ENCODE measurements around the gene RING1. TPM values are rescaled to one million over a fixed set of nuclear protein-coding genes. Genes with fewer than 3 reads are reported as not detected.

Gene RING1
- total and polyA plus RNA-seq, 10 of the 15 experiments (the other 5 are each of a cell fraction or from before 2014, with no cell fraction given), result 2.0 to 27.2 (median 15.8) TPM

GRCh38 chr6:33204415-33205190 lies 3.7 kb upstream of the RING1 start, which contains the start of gene HSD17B8 (continued):
- TF ChIP-seq ATF2 (IDR thresholded peaks at IDR 0.05; ENCODE audit: low read length) (no peak), POU2F2 (IDR thresholded peaks at IDR 0.05; ENCODE audit: borderline replicate concordance, low read depth, low read length) (0 out of 3 replicates have a peak, but pooled peaks have one; percentile 27), KLF5 (IDR thresholded peaks at IDR 0.05; ENCODE audit: partially characterized antibody) (no peak), CEBPB (IDR thresholded peaks at IDR 0.05; ENCODE audit: borderline replicate concordance in 1 of 2, low read depth in 2 of 2, low read length in 2 of 2) (no peak), MEF2B (IDR thresholded peaks at IDR 0.05; ENCODE audit: partially characterized antibody, poor library complexity, severe bottlenecking) (no peak)

- H3K4me2 ChIP-seq (ENCODE audit: control insufficient read depth, insufficient read depth), result peak overlapping the region; percentile 98
- intact Hi-C loops (cut with micrococcal nuclease; ENCODE audit: unreplicated experiment) (loop anchor here (1.0 to 10.0 kb wide), 2 partner anchors 43 to 369 kb away; no protein-coding TSS in a partner anchor), in situ Hi-C loops (cut with MboI) (no loop called here)
- H3K79me2 ChIP-seq (ENCODE audit: control insufficient read depth, insufficient read depth, low read length), result peaks cover 24% of the 10 kb centered on the region
- H3K4me1 ChIP-seq (ENCODE audit: control insufficient read depth, insufficient read depth, low read length), result peaks cover 33% of the 10 kb centered on the region
- no peaks in the 10 kb centered on the region for H3K9me3 ChIP-seq (replicated peaks; ENCODE audit: control insufficient read depth, insufficient read depth, low read length)
- peak overlapping the region; percentile 94 for H3K4me3 ChIP-seq
- H3K27ac ChIP-seq (ENCODE audit: control insufficient read depth, insufficient read depth), result peak overlapping the region; percentile 78
- peak overlapping the region; percentile 80 for H3K9ac ChIP-seq (ENCODE audit: control insufficient read depth, insufficient read depth, low read length)
- H4K20me1 ChIP-seq (ENCODE audit: control insufficient read depth, insufficient read depth), result no peaks in the 10 kb centered on the region
- SMC1A ChIA-PET (ENCODE audit: uncharacterized antibody, unreplicated experiment), result interaction anchor here (1.0 to 1.3 kb wide), 2 partner anchors 41 to 43 kb away, joined by 3 to 8 read pairs; no protein-coding TSS in a partner anchor
- ATAC-seq (peak; percentile 29), DNase-seq (ENCODE audit: low read depth, low spot score) (no peak), FAIRE-seq (no peak)
- RAD21 ChIA-PET (ENCODE audit: unreplicated experiment), result interaction anchor here (2.9 kb wide), 1 partner anchor 44 kb away, joined by 25 read pairs; no protein-coding TSS in a partner anchor
- WGBS (ENCODE audit: insufficient coverage, insufficient replicate concordance, low lambda C conversion rate, missing lambda C conversion rate), result 6% methylated on average over 17 of the region's 17 CpGs
- CTCF ChIA-PET, result interaction anchor here (2.4 kb wide), 1 partner anchor 44 kb away, joined by 19 read pairs; no protein-coding TSS in a partner anchor
- H3K36me3 ChIP-seq (ENCODE audit: control insufficient read depth in 2 of 2, insufficient read depth in 2 of 2, low read length in 1 of 2), result peaks cover 8 to 20% of the 10 kb centered on the region in 2 experiments
- POLR2A ChIA-PET, result interaction anchor here (0.5 to 1.2 kb wide), 4 partner anchors 10 to 114 kb away, joined by 3 to 4 read pairs (median 3); no protein-coding TSS in a partner anchor
- H3K27me3 ChIP-seq (replicated peaks in 1 of 2; ENCODE audit: control insufficient read depth in 2 of 2, insufficient read depth in 2 of 2, low read length in 1 of 2), result no peaks in the 10 kb centered on the region
- peak overlapping the region; percentile 11 for H2AFZ ChIP-seq (ENCODE audit: control insufficient read depth, low read depth, low read length)
- BruUV-seq (replicated peaks), result no TSS peak
- TF ChIP-seq ZNF384 (IDR thresholded peaks at IDR 0.05; ENCODE audit: borderline replicate concordance, low read depth, low read length) (no peak), POLR2AphosphoS5 (IDR thresholded peaks at IDR 0.05; ENCODE audit: low read length) (no peak), IRF3 (IDR thresholded peaks at IDR 0.05) (no peak), BRCA1 (IDR thresholded peaks at IDR 0.05; ENCODE audit: low read depth, low read length) (no peak), POLR2AphosphoS2 (IDR thresholded peaks at IDR 0.05; ENCODE audit: low read depth, low read length) (no peak), ZZZ3 (IDR thresholded peaks at IDR 0.05; ENCODE audit: control insufficient read depth, insufficient read length, low read depth) (no peak), TARDBP (IDR thresholded peaks at IDR 0.05; ENCODE audit: borderline replicate concordance) (no peak), IKZF2 (IDR thresholded peaks at IDR 0.05) (peak; percentile 7 to 19; a peak in 1 of 4 replicates), BCLAF1 (IDR thresholded peaks at IDR 0.05) (no peak)
Measured at GRCh38 chr6:33205191-33206026, 2.9 kb upstream of the RING1 start.
